Karpas-422 (cell line): ENCODE data around the gene MPND. TPM values are rescaled to one million over a fixed set of nuclear protein-coding genes. Genes with fewer than 3 reads are reported as not detected.

Experiments used
- DNase-seq: peaks from one replicate; pipeline ENCODE4 v3.0.0-alpha.2; 2015
- H2AFZ ChIP-seq: fragments of 200-600 bp; sonication (generic); 2 replicates; pipeline ENCODE4 v1.6.1; 2014; ENCODE audit warnings: antibody characterized with exemption, low read length, mixed read lengths
- H3K27ac ChIP-seq: fragments of 200-600 bp; sonication (generic); 2 replicates; pipeline ENCODE4 v1.5.1; 2014; ENCODE audit warnings: mild to moderate bottlenecking, low read length, moderate library complexity
- H3K27me3 ChIP-seq: fragments of 200-600 bp; sonication (generic); 2 replicates; pipeline ENCODE4 v1.6.1; 2014; ENCODE audit warnings: low read length, mixed read lengths
- H3K36me3 ChIP-seq: fragments of 200-600 bp; sonication (generic); 2 replicates; pipeline ENCODE4 v1.6.1; 2014; ENCODE audit warnings: low read length, mixed read lengths; ENCODE audit not compliant: insufficient read depth
- H3K4me1 ChIP-seq: fragments of 200-600 bp; sonication (generic); 2 replicates; pipeline ENCODE4 v1.6.1; 2014; ENCODE audit warnings: mild to moderate bottlenecking, low read length, mixed read lengths
- H3K4me2 ChIP-seq: fragments of 200-600 bp; sonication (generic); 2 replicates; pipeline ENCODE4 v1.6.1; 2014; ENCODE audit warnings: low read length, low read depth, mild to moderate bottlenecking; ENCODE audit not compliant: poor library complexity, severe bottlenecking
- H3K4me3 ChIP-seq: fragments of 200-600 bp; sonication (generic); 2 replicates; pipeline ENCODE4 v1.5.1; 2014; ENCODE audit warnings: mild to moderate bottlenecking, antibody characterized with exemption, low read length, mixed read lengths
- H3K79me2 ChIP-seq: fragments of 200-600 bp; sonication (generic); 2 replicates; pipeline ENCODE4 v1.6.1; 2014; ENCODE audit warnings: mild to moderate bottlenecking, low read length, mixed read lengths
- H3K9ac ChIP-seq: fragments of 200-600 bp; sonication (generic); 2 replicates; pipeline ENCODE4 v1.6.0; 2014; ENCODE audit warnings: low read length
- H3K9me2 ChIP-seq: fragments of 200-600 bp; sonication (generic), shearing (Covaris generic); replicated peaks from 2 replicates; pipeline ENCODE4 v1.6.0; 2014; ENCODE audit warnings: mild to moderate bottlenecking, low read length, moderate library complexity; ENCODE audit not compliant: insufficient read depth
- H3K9me3 ChIP-seq: fragments of 300-700, 200-600 bp; sonication (generic); 2 replicates; pipeline ENCODE4 v1.6.1; 2014; ENCODE audit warnings: low read length, mixed read lengths
- H4K20me1 ChIP-seq: fragments of 200-600 bp; sonication (generic); 2 replicates; pipeline ENCODE4 v1.6.1; 2014; ENCODE audit warnings: mild to moderate bottlenecking, antibody characterized with exemption, low read length, low read depth; ENCODE audit not compliant: insufficient read depth
- total RNA-seq: library from RNA; depleted of rRNA; stranded (reverse); fragments of >200 nt; shearing (Covaris generic); gene quantifications from 2 replicates; pipeline ENCODE4 v1.2.3, GENCODE V29; 2014; ENCODE audit warnings: low replicate concordance

Gene MPND
- total RNA-seq, 1 experiment from 2014 or later: 5.3 TPM

DNA sequence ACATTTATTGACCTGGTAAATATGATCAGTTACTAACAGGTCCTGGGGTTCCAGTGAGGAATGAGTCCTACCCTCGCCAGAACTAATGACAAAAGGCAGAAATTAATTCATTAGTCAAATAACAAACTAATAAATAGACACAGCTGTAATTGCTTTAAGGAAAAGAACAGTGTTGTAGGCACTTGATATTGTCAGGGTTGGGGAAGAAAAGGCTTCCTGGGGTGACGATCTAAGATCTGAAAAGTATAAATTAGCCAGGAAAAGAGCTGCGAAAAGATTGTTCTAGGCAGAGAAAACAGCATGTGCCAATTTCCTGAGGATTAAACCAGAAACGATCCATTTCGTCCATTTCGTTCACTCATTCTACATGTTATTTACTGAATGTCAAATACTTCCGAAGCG is 58.4 kb downstream of the MPND start:
- Histone ChIP-seq H4K20me1 (peaks cover 26% of the 10 kb centered on the region), H3K36me3 (peaks cover 15% of the 10 kb centered on the region), H2AFZ (peak overlapping the region; percentile 49; the same call in 1 of the 2 replicates), H3K9me2 (no peaks in the 10 kb centered on the region), H3K27ac (peak overlapping the region; percentile 52), H3K79me2 (peaks cover 76% of the 10 kb centered on the region), H3K4me3 (peak overlapping the region; percentile 67), H3K4me2 (peak overlapping the region; percentile 81), H3K4me1 (peaks cover 36% of the 10 kb centered on the region), H3K9me3 (no peaks in the 10 kb centered on the region), H3K27me3 (no peaks in the 10 kb centered on the region), H3K9ac (peak overlapping the region; percentile 72)
- no peak for DNase-seq

DNA sequence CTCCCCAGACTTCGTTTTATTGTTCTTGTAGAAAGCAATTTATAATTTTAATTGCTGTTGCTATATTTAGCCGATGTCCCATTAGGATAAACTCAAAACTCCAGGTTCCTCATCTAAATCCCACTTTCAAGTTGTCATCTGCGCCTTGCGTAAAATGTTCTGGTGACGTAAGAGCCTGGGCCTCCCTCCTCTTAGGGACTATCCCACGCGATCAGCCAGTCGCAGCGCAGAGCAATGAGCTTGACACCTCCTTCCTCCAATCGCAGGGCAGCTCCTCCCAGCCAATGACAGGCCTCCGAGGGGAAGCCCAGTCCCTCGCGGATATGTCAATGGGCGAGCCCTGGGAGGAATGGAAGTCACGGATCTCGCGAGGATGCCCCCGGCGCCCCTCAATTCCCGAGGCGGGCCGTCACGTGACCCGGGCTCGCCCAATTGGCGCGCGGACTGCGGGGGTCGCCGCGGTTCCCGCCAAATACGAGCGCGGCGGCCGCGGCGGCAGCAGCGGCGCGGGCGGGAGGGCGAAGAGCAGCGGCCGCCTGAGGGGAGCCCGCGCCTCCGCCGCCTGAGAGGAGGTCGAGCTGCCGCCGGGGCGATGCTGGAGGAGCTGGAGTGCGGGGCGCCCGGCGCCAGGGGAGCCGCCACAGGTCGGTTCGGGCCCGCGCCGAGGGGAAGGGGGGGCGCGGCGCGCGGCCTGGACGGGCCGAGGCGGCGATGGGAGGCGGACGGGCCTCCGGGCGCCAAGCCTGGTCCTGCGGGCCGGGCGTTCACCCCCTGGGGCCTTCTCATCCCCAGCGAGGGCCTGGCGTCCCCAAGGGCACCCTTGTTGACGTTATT is 59.0 kb downstream of the MPND start, which contains the start of gene CHAF1A:
Gene CHAF1A (plus strand): TSS at position 470 of the 834 bp plus-strand sequence. CDS start 123 bp downstream, at position 593.
- Histone ChIP-seq H3K9ac (peak within 1 kb of the TSS; percentile 99), H3K4me3 (peak within 1 kb of the TSS; percentile 92), H2AFZ (peak within 1 kb of the TSS; percentile 49; the same call in 1 of the 2 replicates), H3K9me3 (no peaks in the 10 kb centered on the region), H3K4me1 (peaks cover 36% of the 10 kb centered on the region), H3K27ac (peak within 1 kb of the TSS; percentile 54), H3K9me2 (no peaks in the 10 kb centered on the region), H4K20me1 (peaks cover 29% of the 10 kb centered on the region), H3K79me2 (peaks cover 76% of the 10 kb centered on the region), H3K4me2 (peak within 1 kb of the TSS; percentile 85), H3K36me3 (peaks cover 14% of the 10 kb centered on the region), H3K27me3 (no peaks in the 10 kb centered on the region)
- DNase-seq: peak; percentile 100

DNA sequence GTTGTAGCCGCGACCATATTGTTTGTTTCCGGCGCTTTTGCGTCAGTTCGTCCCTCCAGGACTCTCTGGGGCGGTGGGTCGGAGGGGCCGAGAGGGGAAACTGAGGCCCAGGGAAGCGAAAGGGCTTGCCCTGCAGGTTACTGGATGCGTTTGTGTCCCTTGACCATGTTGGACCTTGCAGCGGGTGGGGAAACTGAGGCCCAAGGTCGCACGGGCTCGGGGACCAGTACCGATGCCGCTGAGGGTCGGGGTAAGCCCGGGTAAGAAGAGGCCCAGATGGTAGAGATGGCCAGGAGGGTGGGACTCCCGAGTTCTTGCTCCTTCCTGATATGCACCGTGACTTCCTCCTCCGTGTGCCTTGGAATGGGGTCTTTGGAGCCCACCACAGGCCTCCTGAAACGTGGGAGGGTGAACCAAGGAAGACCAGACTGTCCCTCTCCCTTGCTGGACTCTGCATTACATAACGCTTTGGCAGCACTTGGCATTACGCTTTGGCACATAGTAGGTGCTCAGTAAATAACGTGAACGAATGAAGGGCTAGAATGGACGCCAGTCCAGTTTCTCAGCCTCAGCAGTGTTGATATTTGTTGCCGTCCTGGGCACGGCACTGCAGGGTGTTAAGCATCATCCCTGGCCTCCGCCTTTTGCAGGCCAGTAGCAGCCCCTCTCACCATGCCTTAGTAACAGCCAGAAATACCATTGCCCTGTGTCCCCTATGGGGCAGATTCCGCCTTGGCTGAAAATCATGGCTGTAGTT is 59.8 kb downstream of the MPND start:
- Histone ChIP-seq H3K9me3 (no peaks in the 10 kb centered on the region), H3K4me1 (peaks cover 36% of the 10 kb centered on the region), H2AFZ (no peak overlapping the region), H3K27me3 (no peaks in the 10 kb centered on the region), H3K36me3 (peaks cover 14% of the 10 kb centered on the region), H3K9me2 (no peaks in the 10 kb centered on the region), H3K79me2 (peaks cover 71% of the 10 kb centered on the region), H4K20me1 (peaks cover 30% of the 10 kb centered on the region), H3K4me3 (peak overlapping the region; percentile 92), H3K9ac (peak overlapping the region; percentile 99), H3K4me2 (peak overlapping the region; percentile 85), H3K27ac (peak overlapping the region; percentile 54)
- DNase-seq: peak; percentile 53

DNA sequence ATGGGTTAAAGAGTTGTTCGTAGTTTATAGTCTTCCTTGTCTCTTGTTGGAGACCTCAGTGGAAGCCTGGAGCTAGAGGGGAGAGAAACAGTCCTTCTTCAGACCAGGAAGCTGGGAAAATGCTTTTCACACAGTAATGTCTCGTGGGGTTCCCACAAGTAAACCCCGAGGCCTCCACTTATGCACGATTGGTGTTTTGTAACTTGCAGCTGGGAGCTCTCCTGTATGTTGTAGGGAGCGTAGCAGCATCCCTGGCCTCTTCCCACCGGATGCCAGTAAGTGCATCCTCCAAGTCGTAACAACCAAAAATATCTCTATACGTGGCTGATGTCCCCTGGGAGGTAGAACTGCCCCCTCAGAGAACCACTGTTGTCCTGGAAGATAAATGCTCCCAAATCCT is 62.6 kb downstream of the MPND start:
- H3K4me1 ChIP-seq: peaks cover 26% of the 10 kb centered on the region
- no peak overlapping the region for H2AFZ ChIP-seq
- H3K9me3 ChIP-seq: no peaks in the 10 kb centered on the region
- peaks cover 26% of the 10 kb centered on the region for H3K36me3 ChIP-seq
- H3K79me2 ChIP-seq: peaks cover 73% of the 10 kb centered on the region
- no peak for DNase-seq
- no peaks in the 10 kb centered on the region for H3K27me3 ChIP-seq
- no peak overlapping the region for H3K9ac ChIP-seq
- H3K4me2 ChIP-seq: no peak overlapping the region
- H3K27ac ChIP-seq: no peak overlapping the region
- no peak overlapping the region for H3K4me3 ChIP-seq
- peaks cover 19% of the 10 kb centered on the region for H4K20me1 ChIP-seq
- no peaks in the 10 kb centered on the region for H3K9me2 ChIP-seq

DNA sequence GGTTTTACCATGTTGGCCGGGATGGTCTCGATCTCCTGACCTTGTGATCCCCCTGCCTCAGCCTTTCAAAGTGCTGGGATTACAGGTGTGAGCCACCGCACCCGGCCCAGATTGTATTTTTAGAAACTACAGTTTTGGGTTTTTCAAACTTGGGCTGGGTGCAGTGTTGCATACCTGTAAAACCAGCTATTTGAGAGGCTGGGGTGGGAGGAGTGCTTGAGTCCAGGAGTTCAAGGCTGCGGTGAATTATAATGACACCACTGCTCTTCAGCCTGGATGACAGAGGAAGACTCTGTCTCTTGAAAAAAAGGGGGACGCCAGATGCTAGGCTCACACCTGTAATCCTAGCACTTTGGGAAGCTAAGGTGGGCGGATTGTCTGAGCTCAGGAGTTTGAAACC is 63.3 kb downstream of the MPND start:
- Histone ChIP-seq H3K4me3 (no peak overlapping the region), H4K20me1 (peaks cover 19% of the 10 kb centered on the region), H3K4me1 (peaks cover 23% of the 10 kb centered on the region), H3K9ac (no peak overlapping the region), H3K9me2 (no peaks in the 10 kb centered on the region), H2AFZ (no peak overlapping the region), H3K27me3 (no peaks in the 10 kb centered on the region), H3K4me2 (no peak overlapping the region), H3K27ac (no peak overlapping the region), H3K79me2 (peaks cover 79% of the 10 kb centered on the region), H3K36me3 (peaks cover 27% of the 10 kb centered on the region), H3K9me3 (no peaks in the 10 kb centered on the region)
- no peak for DNase-seq

DNA sequence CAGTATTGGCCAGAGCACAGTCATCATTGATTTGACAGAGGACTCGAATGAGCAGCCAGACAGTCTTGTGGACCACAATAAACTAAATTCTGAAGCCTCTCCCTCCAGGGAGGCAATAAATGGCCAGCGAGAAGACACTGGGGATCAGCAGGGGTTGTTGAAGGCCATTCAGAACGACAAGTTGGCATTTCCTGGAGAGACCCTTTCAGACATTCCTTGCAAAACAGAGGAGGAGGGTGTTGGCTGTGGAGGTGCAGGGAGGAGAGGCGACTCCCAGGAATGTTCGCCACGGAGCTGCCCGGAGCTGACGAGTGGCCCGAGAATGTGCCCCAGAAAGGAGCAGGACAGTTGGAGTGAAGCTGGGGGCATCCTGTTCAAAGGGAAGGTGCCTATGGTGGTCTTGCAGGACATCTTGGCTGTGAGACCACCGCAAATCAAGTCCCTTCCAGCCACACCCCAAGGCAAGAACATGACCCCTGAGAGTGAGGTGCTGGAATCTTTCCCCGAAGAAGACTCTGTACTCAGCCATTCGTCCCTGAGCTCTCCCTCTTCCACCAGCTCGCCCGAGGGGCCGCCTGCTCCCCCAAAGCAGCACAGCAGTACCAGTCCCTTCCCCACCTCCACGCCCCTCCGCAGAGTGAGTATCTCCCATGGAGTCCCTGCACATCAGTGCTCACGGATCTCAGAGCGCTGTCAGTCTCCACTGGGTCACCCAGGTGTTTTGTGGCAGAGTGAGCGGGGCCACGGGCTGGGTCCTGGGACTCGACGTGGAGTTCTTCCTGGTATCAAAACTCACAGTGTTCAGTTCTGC is 66.0 kb downstream of the MPND start:
- H3K79me2 ChIP-seq: peaks cover 87% of the 10 kb centered on the region
- no peaks in the 10 kb centered on the region for H3K9me3 ChIP-seq
- no peak overlapping the region for H2AFZ ChIP-seq
- H3K4me1 ChIP-seq: peaks cover 8% of the 10 kb centered on the region
- no peak for DNase-seq
- no peak overlapping the region for H3K9ac ChIP-seq
- H4K20me1 ChIP-seq: peaks cover 20% of the 10 kb centered on the region
- H3K36me3 ChIP-seq: peaks cover 43% of the 10 kb centered on the region
- no peaks in the 10 kb centered on the region for H3K9me2 ChIP-seq
- no peaks in the 10 kb centered on the region for H3K27me3 ChIP-seq
- H3K4me2 ChIP-seq: no peak overlapping the region
- H3K27ac ChIP-seq: no peak overlapping the region
- no peak overlapping the region for H3K4me3 ChIP-seq
